Lung (tissue), 12 donors: Measurements from ENCODE around the gene RAB11FIP2. TPM values are rescaled to one million over a fixed set of nuclear protein-coding genes. Genes with fewer than 3 reads are reported as not detected.

Source experiments
- ATAC-seq: fragments of 200-7000 bp; cut with Tn5 transposase; one replicate; pipeline ENCODE4 v1.9.1; 2020; ENCODE audit warnings: moderate number of reproducible peaks; ENCODE audit not compliant: insufficient read depth, low FRiP score
- DNase-seq, 3 donors: peaks; one replicate each; pipeline ENCODE4 v3.0.0-alpha.2; 2013 to 2017
- H3K27ac ChIP-seq, 2 donors: one replicate each; pipeline ENCODE4 v1.5.1; 2013; ENCODE audit warnings: mild to moderate bottlenecking in 2 of 2, moderate library complexity in 2 of 2, control low read depth in 1 of 2, inconsistent platforms in 1 of 2, low read depth in 1 of 2, low read length in 1 of 2
- H3K27me3 ChIP-seq, 3 donors: one replicate each; pipeline ENCODE4 v1.5.1; 2013; ENCODE audit warnings: low read length in 2 of 3; ENCODE audit not compliant: control insufficient read depth in 3 of 3, insufficient read depth in 3 of 3
- H3K36me3 ChIP-seq, 4 donors: one replicate each; pipeline ENCODE4 v1.5.1; 2013; ENCODE audit warnings: low read length in 4 of 4, mild to moderate bottlenecking in 1 of 4, moderate library complexity in 1 of 4; ENCODE audit not compliant: control insufficient read depth in 4 of 4, insufficient read depth in 4 of 4
- H3K4me1 ChIP-seq, 5 donors: one replicate each; pipeline ENCODE4 v1.5.1; 2013; ENCODE audit warnings: low read length in 5 of 5, mild to moderate bottlenecking in 2 of 5, moderate library complexity in 1 of 5; ENCODE audit not compliant: control insufficient read depth in 5 of 5, insufficient read depth in 5 of 5
- H3K4me3 ChIP-seq: one replicate; pipeline ENCODE4 v1.5.1; 2013; ENCODE audit warnings: mild to moderate bottlenecking, control low read depth, moderate library complexity
- H3K9ac ChIP-seq, 2 donors: one replicate each; pipeline ENCODE4 v1.5.1; 2013; ENCODE audit warnings: low read length in 2 of 2, control low read depth in 1 of 2; ENCODE audit not compliant: insufficient read depth in 1 of 2
- H3K9me3 ChIP-seq, 4 donors: one replicate each; pipeline ENCODE4 v1.5.1; 2013; ENCODE audit warnings: low read length in 3 of 4, mild to moderate bottlenecking in 1 of 4, moderate library complexity in 1 of 4; ENCODE audit not compliant: control insufficient read depth in 4 of 4, insufficient read depth in 3 of 4
- CTCF ChIP-seq: IDR thresholded peaks from 2 replicates; pipeline ENCODE4 v1.5.1; 2012; ENCODE audit warnings: mild to moderate bottlenecking; ENCODE audit errors: control extremely low read depth, extremely low read depth
- whole genome bisulfite sequencing, 2 donors: extraction: QIAGEN DNeasy Blood & Tissue Kit; methylation state at CpG; one replicate each; pipeline ENCODE4 v1.1.7; 2013; 5-methylcytosine and 5-hydroxymethylcytosine counted together
- polyA plus RNA-seq, 2 donors: library from polyadenylated mRNA; stranded (reverse); fragments of 200-250 nt; gene quantifications; one replicate each; pipeline ENCODE4 v1.2.1, GENCODE V29; 2013
- total RNA-seq, 2 donors: library from RNA; depleted of rRNA in 1 of 2; stranded (reverse); fragments of >200 nt in 1 of 2; gene quantifications; one replicate each; pipeline ENCODE4 v1.2.1, GENCODE V29; 2014 to 2021
- donor health status: control.
- donor health status: control.
- donor health status: Bipolar disorder and iron deficiency.
- donor health status: healthy.
- donor health status: DM: yes; HTN: yes; CAD: no.

Gene RAB11FIP2
- total and polyA plus RNA-seq, 4 donors: 4.2 to 52.4 (median 12.8) TPM

GRCh38 chr10:117970962-117971361 lies 75.8 kb downstream of the RAB11FIP2 start:
- Histone ChIP-seq H3K4me1 (no peaks in the 10 kb centered on the region), H3K27ac (no peak overlapping the region), H3K36me3 (no peaks in the 10 kb centered on the region), H3K9ac (no peak overlapping the region), H3K9me3 (peaks cover 0 to 1% (median 0%) of the 10 kb centered on the region in 4 donors), H3K4me3 (no peak overlapping the region), H3K27me3 (no peaks in the 10 kb centered on the region)
- DNase-seq (no peak), ATAC-seq (no peak)
- no peak for TF ChIP-seq CTCF
- 92 to 96% methylated on average over 2 of the region's 2 CpGs for WGBS, 2 donors

- Histone ChIP-seq H3K27ac (no peak overlapping the region), H3K36me3 (no peaks in the 10 kb centered on the region), H3K9me3 (peaks cover 0 to 1% (median 0%) of the 10 kb centered on the region in 4 donors), H3K4me3 (no peak overlapping the region), H3K9ac (no peak overlapping the region), H3K4me1 (no peaks in the 10 kb centered on the region), H3K27me3 (no peaks in the 10 kb centered on the region)
- TF ChIP-seq CTCF: no peak
- 91 to 93% methylated on average over 1 of the region's 1 CpG for WGBS, 2 donors
- no peak for ATAC-seq
- no peak for DNase-seq
Observed at GRCh38 chr10:117969592-117969991, 77.1 kb downstream of the RAB11FIP2 start.

- no peaks in the 10 kb centered on the region for H3K36me3 ChIP-seq
- no peak overlapping the region for H3K9ac ChIP-seq
- no peaks in the 10 kb centered on the region for H3K27me3 ChIP-seq
- 70 to 78% methylated on average over 10 of the region's 10 CpGs for WGBS, 2 donors
- DNase-seq: no peak
- no peak overlapping the region for H3K27ac ChIP-seq
- no peaks in the 10 kb centered on the region for H3K9me3 ChIP-seq
- no peak for TF ChIP-seq CTCF
- ATAC-seq: no peak
- H3K4me1 ChIP-seq: no peaks in the 10 kb centered on the region
- no peak overlapping the region for H3K4me3 ChIP-seq
Observed at GRCh38 chr10:117968354-117969182, 78.2 kb downstream of the RAB11FIP2 start.
